Calu3 (cell line): ENCODE results near the gene CAMK1D. TPM values are rescaled to one million over a fixed set of nuclear protein-coding genes. Genes with fewer than 3 reads are reported as not detected.

Experiments
- BruUV-seq: library from RNA; stranded (reverse); fragments of 400-500 nt; replicated peaks from 2 replicates; lab custom pipeline; 2021; lab: Mats Ljungman, UMichigan
- CTCF ChIA-PET: fragments of 300-600 bp; sonication (Branson Sonifier 250); formaldehyde crosslinking; loops from one replicate; lab custom pipeline; 2022; ENCODE audit warnings: antibody characterized with exemption; lab: Charles Lee
- DNase-seq: peaks from one replicate; pipeline ENCODE4 v3.0.0; 2022
- H3K27ac Mint-ChIP-seq: one replicate; pipeline ENCODE4 v1.8.0; 2022; ENCODE audit warnings: mixed read lengths; ENCODE audit not compliant: unreplicated experiment
- H3K27me3 Mint-ChIP-seq: one replicate; pipeline ENCODE4 v1.8.0; 2022; ENCODE audit warnings: mixed read lengths; ENCODE audit not compliant: unreplicated experiment
- H3K36me3 Mint-ChIP-seq: one replicate; pipeline ENCODE4 v1.8.0; 2022; ENCODE audit warnings: mild to moderate bottlenecking, moderate library complexity, mixed read lengths; ENCODE audit not compliant: insufficient read depth, unreplicated experiment
- H3K4me1 Mint-ChIP-seq: one replicate; pipeline ENCODE4 v1.8.0; 2022; ENCODE audit warnings: mild to moderate bottlenecking, low read depth, mixed read lengths; ENCODE audit not compliant: unreplicated experiment
- H3K4me3 Mint-ChIP-seq: one replicate; pipeline ENCODE4 v1.8.0; 2022; ENCODE audit warnings: mild to moderate bottlenecking, low read depth, moderate library complexity, mixed read lengths; ENCODE audit not compliant: unreplicated experiment
- H3K9me3 Mint-ChIP-seq: one replicate; pipeline ENCODE4 v1.8.0; 2022; ENCODE audit warnings: low read depth, mixed read lengths; ENCODE audit not compliant: unreplicated experiment
- intact Hi-C: fragments of 100-400 bp; cut with micrococcal nuclease; formaldehyde crosslinking; loops from one replicate; pipeline ENCODE4 v1.10.0; 2022; ENCODE audit not compliant: unreplicated experiment
- total RNA-seq: library from RNA; stranded (reverse); gene quantifications from 2 replicates; pipeline ENCODE4 v1.2.3, GENCODE V29; 2022
- TF ChIP-seq, protein P1 (sequence below): fragments of 200-600 bp; IDR thresholded peaks from one replicate; pipeline ENCODE4 v1.8.0; 2022; ENCODE audit warnings: antibody characterized with exemption; ENCODE audit not compliant: unreplicated experiment

CAMK1D gene
- total RNA-seq, 1 experiment from 2014 or later = 2.6 TPM

DNA sequence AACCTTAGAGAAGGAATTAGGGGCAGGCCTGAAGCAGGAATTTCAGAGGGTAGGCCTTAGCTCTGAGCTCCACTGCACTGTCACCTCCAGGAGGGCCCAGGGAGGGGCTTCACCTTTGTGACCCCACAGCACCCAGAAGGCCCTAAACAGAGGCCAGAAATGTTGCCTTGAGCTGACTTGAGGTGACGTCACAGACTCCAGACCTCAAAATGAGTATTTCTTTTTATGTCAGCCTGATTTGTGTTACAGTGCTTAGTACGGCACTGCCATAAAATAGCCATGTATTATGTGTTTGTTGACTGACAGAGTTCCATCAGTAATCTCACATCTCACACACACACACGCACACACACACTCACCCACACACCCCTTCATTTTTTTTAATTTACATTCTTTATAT, 440.9 kb downstream of the CAMK1D start:
- H3K27me3 Mint-ChIP-seq = peaks cover 84% of the 10 kb centered on the region
- peaks cover 5% of the 10 kb centered on the region for H3K9me3 Mint-ChIP-seq
- no TSS peak for BruUV-seq
- no peaks in the 10 kb centered on the region for H3K4me1 Mint-ChIP-seq
- DNase-seq = no peak
- CTCF ChIA-PET = no interaction called here
- no peak overlapping the region for H3K4me3 Mint-ChIP-seq
- intact Hi-C loops = no loop called here
- TF ChIP-seq, protein P1, sequence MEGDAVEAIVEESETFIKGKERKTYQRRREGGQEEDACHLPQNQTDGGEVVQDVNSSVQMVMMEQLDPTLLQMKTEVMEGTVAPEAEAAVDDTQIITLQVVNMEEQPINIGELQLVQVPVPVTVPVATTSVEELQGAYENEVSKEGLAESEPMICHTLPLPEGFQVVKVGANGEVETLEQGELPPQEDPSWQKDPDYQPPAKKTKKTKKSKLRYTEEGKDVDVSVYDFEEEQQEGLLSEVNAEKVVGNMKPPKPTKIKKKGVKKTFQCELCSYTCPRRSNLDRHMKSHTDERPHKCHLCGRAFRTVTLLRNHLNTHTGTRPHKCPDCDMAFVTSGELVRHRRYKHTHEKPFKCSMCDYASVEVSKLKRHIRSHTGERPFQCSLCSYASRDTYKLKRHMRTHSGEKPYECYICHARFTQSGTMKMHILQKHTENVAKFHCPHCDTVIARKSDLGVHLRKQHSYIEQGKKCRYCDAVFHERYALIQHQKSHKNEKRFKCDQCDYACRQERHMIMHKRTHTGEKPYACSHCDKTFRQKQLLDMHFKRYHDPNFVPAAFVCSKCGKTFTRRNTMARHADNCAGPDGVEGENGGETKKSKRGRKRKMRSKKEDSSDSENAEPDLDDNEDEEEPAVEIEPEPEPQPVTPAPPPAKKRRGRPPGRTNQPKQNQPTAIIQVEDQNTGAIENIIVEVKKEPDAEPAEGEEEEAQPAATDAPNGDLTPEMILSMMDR = no peak
- no peaks in the 10 kb centered on the region for H3K36me3 Mint-ChIP-seq
- H3K27ac Mint-ChIP-seq = no peak overlapping the region

DNA sequence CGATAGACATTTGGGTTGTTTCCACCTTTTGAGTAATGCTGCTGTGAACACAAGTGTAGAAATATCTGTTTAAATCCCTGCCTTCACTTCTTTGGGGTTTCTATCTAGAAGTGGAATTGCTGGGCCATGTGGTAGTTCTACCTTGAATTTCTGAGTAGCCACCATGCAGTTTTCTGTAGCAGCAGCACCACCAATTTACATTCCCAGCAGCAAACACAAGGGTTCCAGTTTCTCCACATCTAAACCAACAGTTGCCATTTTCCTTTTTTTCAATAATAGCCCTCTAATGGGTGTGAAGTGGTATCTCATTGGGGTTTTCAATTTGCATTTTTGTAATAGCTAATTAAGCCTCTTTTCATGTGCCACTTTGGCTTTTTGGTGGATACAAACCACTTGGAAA, 442.4 kb downstream of the CAMK1D start:
- peaks cover 5% of the 10 kb centered on the region for H3K9me3 Mint-ChIP-seq
- CTCF ChIA-PET = no interaction called here
- TF ChIP-seq, protein P1 = no peak
- H3K27ac Mint-ChIP-seq = no peak overlapping the region
- no peaks in the 10 kb centered on the region for H3K36me3 Mint-ChIP-seq
- H3K4me1 Mint-ChIP-seq = no peaks in the 10 kb centered on the region
- no peak overlapping the region for H3K4me3 Mint-ChIP-seq
- DNase-seq = no peak
- BruUV-seq = no TSS peak
- H3K27me3 Mint-ChIP-seq = peaks cover 80% of the 10 kb centered on the region
- intact Hi-C loops = no loop called here

DNA sequence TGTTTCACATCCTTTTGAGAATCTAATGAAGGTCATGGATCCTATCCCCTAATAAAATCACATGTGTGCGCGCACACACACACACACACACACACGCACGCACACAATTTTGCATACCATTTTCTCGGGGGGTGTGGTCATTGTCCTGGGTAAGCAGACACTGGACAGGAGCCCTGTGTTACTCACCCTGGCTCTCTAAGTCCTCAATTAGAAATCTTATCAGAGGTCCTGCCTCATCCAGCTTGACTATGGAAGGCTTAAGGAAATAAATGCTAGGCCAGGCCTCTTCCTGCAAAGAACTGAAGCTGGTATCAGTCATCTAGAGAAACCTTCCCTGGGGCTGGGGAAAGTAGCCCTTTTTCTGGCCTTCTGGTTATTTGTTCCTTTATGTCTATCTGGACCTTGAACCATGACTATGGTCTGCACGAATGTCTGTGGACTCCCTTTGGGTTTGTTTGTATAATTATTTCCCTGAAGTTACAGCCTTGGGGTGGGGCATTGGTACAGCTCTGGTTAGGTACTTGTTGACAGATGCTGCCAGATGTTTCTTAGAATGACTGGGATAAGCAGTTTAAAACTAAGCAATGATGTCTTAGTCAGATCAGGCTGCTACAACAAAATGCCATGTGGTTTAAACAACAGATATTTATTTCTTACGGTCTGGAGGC, 443.7 kb downstream of the CAMK1D start:
- Mint-ChIP-seq H3K27ac (no peak overlapping the region), H3K4me1 (no peaks in the 10 kb centered on the region), H3K9me3 (peaks cover 5% of the 10 kb centered on the region), H3K36me3 (no peaks in the 10 kb centered on the region), H3K4me3 (no peak overlapping the region), H3K27me3 (peaks cover 85% of the 10 kb centered on the region)
- intact Hi-C loops = no loop called here
- CTCF ChIA-PET = no interaction called here
- no peak for DNase-seq
- TF ChIP-seq, protein P1 = no peak
- no TSS peak for BruUV-seq

DNA sequence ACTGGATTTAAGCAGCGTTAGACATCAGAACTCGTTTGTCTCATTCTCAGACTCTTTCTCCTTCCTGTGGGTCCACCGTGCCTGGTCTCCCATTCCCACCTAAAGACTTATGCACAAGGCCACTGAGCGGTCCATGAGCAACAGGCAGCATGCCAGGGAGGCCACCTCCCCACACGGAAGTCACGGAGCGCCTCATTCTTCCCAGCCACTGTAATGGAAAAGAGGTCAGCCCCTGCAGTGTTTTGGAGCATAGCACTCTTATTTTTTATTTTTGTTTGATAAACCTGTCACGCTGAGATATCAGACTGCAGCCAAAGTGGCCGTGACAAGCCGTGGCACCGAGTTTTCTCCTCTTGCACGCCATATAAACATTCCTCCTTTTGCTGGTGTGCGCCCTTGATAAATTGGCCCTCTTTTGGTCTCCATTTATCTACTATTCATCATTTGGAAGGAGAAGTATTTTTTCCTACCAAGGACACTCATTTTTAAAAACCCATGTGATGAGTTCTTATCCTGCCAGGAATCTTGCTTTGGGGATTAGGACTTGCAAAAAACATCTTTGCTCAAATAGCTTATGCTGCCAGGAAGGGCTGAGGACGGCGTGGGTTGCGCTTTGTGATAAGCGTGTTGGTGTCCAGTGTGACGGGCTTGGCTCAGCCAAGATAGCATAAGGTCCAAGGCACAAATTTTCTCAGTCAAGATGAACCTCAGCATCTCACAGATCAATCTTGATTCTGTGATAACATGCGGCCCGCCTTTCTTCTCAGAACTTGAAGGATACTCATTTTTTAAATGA, 446.2 kb downstream of the CAMK1D start:
- BruUV-seq = no TSS peak

More for the DNA sequence above, 446.2 kb downstream of the CAMK1D start:
- no peak overlapping the region for H3K27ac Mint-ChIP-seq
- H3K36me3 Mint-ChIP-seq = no peaks in the 10 kb centered on the region
- H3K4me3 Mint-ChIP-seq = no peak overlapping the region
- H3K27me3 Mint-ChIP-seq = peaks cover 85% of the 10 kb centered on the region
- H3K9me3 Mint-ChIP-seq = peaks cover 5% of the 10 kb centered on the region
- CTCF ChIA-PET = no interaction called here
- H3K4me1 Mint-ChIP-seq = no peaks in the 10 kb centered on the region
- TF ChIP-seq, protein P1 = no peak
- intact Hi-C loops = no loop called here
- DNase-seq = no peak
